Astrocyte of the cerebellum (primary cell): ENCODE data around the gene FAF1.
"Not testable (repeated sequence)": the region's sequence is repeated elsewhere in the genome, so short reads cannot be mapped to it uniquely, and the experiment has no call there.

Source experiments
- DNase-seq: peaks from one replicate; pipeline ENCODE4 v3.0.0-alpha.2; 2011; ENCODE audit warnings: low read depth
- H3K4me3 ChIP-seq: 2 replicates; pipeline ENCODE4 v1.5.1; 2011; ENCODE audit warnings: mild to moderate bottlenecking, low read depth, low read length, moderate library complexity
- CTCF ChIP-seq: IDR thresholded peaks from 2 replicates; pipeline ENCODE4 v1.5.1; 2012; ENCODE audit warnings: low read length, low read depth, moderate library complexity, mild to moderate bottlenecking; ENCODE audit errors: missing control alignments
- in situ Hi-C: cut with HindIII; loops from 2 replicates; pipeline ENCODE4 v1.10.0; 2017; ENCODE audit warnings: low sequenced_read_pairs

Gene FAF1

DNA sequence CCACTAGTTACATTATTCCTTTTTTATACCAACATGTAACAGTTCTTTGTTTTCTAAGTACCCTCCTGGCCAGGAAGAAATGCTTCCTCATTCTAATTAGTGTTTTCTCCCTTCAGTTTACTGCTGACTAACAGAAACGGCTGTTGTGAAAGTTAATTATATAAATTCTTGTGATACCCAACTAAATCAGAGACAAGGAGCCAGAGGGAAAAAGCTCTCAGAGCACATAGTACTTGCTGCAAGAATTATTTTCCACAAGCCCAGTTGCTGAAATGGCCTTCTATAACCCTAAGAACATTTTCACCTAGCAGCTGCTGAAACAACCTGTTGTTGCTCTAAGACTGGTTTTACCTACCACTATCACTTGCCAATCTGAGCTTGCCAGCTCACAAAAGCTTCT is 82.4 kb downstream of the FAF1 start:
- in situ Hi-C loops, result no loop called here
- DNase-seq, result no peak
- no peak overlapping the region for H3K4me3 ChIP-seq

DNA sequence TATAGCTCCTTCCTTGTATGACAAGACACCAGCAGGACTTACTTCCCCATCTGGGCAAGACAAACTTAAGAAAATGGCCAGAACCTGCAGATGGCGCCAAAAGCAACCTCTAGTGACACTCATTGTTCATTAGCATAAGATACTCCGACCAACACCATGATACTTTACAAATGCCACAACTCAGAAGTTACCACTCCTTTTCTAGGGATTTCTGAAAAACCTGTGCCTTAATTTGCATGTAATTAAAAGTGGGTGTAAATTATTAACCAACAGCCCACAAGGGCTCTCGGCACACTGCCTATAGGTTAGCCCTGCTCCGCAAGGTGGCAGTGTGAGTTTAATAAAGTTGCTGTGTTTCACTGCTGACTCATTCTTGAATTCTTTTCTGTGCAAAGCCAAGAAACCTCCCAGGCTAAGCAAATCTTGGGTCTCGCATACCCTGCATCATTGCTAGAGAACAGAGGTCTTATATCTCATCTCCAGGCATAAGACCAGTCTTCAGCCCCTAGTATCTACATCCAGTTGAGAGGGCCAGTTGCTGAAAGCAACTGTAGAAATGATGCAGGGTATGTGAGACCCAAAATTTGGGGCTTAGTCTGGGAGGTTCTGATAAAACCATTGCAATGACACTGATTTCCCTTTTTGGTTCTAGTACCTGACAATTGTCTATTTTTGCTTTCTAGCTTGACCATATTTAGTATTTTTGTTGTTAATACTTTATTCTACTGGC is 86.4 kb downstream of the FAF1 start:
- in situ Hi-C loops, result no loop called here
- H3K4me3 ChIP-seq, result no peak overlapping the region
- TF ChIP-seq CTCF, result peak; percentile 63
- peak; percentile 36 for DNase-seq

More for the DNA sequence above, 82.4 kb downstream of the FAF1 start:
- no peak for TF ChIP-seq CTCF

GRCh38 chr1:50864845-50865244 is 95.2 kb downstream of the FAF1 start:
- in situ Hi-C loops, H3K4me3 ChIP-seq, DNase-seq: not testable (repeated sequence)

DNA sequence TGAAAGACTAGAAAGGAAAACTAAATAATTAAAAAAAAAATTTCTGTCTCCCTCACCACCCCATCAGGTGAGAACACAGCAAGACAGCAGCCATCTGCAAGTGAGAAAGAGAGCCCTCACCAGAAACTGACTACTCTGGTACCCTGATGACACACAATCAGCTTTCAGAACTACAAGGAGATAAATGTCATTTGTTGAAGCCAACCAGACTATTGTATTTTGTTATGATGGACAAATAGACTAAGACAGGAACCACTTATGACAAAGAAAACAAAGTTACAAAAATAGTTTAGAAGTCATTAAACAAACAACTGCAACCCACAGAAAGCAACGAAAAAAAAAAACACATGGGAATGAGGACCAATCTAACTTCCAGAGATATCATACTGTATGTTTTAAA is 98.3 kb downstream of the FAF1 start:
- no peak for TF ChIP-seq CTCF
- in situ Hi-C loops, result no loop called here
- H3K4me3 ChIP-seq, result no peak overlapping the region
- DNase-seq, result no peak

DNA sequence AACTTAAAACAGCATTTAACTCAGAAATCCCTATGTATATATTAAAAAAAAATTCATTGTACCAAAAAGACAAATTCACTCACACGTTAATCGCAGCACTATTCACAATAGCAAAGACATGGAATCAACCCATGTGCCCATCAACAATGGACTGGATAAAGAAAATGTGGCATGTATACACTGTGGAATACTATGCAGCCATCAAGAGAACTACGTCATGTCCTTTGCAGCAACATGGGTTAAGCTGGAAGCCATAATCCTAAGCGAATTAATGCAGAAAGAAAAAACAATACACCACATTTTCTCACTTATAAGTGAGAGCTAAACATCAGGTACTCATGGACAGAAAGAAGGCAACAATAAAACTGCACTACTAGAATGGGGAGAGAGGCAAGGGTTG is 99.4 kb downstream of the FAF1 start:
- no peak overlapping the region for H3K4me3 ChIP-seq
- in situ Hi-C loops, result no loop called here
- no peak for DNase-seq
- TF ChIP-seq CTCF, result no peak

GRCh38 chr1:50860256-50860655 is 99.8 kb downstream of the FAF1 start:
- no peak overlapping the region for H3K4me3 ChIP-seq
- in situ Hi-C loops, result no loop called here
- no peak for TF ChIP-seq CTCF
- DNase-seq, result no peak

DNA sequence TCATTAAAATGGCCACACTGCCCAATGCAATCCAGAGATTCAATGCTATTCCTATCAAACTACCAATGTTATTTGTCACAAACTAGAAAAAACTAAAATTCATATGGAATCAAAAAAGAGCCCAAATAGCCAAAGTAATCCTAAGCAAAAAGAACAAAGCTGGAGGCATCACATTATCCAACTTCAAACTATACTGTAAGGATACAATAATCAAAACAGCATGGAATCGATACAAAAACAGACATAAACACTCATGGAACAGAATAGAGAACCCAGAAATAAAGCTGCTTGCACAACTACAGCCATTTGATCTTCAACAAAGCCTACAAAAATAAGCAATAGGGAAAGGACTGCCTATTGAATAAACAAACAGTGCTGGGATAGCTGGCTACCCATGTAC is 100.4 kb downstream of the FAF1 start:
- in situ Hi-C loops, result no loop called here
- no peak for TF ChIP-seq CTCF
- H3K4me3 ChIP-seq, result no peak overlapping the region
- no peak for DNase-seq
